LoVo (cell line): ENCODE results near the gene SMARCC2.

Source experiments
- DNase-seq: peaks from one replicate; pipeline ENCODE4 v3.0.0-alpha.2; 2016; ENCODE audit warnings: low spot score

The SMARCC2 gene

DNA sequence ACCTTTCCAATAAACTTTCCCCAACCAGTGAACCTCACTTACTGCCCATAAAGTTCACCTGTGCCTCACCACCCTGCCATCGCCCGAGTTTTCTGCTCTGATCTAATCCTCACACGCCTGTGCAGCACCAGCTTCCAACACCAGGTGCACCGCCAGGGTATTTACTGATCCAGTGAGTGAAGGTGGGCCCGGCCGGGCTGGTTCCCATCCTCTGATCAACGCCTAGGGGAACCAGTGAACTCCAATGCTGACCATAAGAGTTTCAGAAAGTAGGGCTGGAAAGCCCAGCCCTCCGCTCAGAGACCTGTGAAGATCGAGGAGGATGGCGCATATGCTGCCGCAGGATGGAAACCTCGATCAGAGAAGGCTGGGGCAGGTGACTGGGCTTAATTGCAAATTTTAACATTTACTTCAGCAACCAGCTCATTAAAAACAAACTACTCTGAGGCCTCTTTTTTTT lies 37.6 kb downstream of the SMARCC2 start:
- peak; percentile 82 for DNase-seq

DNA sequence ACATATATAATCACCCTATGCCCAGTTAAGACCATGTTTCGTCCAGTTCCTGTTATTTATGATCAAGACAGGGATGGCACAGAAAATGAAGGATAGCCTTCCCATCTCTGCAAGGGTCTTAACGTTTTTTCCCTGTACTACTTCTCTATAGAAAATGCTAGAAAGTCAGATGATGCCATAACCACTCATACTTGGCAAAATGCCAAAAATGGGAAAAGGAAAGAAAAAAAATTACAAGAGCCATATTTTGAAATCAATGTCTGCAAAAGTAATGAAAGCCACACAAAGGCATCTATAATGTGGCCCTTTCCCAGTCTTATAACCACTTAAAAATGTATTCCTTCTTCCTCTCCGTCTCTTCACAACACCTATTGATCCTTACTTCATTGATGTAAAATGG lies 38.7 kb downstream of the SMARCC2 start:
- no peak for DNase-seq

DNA sequence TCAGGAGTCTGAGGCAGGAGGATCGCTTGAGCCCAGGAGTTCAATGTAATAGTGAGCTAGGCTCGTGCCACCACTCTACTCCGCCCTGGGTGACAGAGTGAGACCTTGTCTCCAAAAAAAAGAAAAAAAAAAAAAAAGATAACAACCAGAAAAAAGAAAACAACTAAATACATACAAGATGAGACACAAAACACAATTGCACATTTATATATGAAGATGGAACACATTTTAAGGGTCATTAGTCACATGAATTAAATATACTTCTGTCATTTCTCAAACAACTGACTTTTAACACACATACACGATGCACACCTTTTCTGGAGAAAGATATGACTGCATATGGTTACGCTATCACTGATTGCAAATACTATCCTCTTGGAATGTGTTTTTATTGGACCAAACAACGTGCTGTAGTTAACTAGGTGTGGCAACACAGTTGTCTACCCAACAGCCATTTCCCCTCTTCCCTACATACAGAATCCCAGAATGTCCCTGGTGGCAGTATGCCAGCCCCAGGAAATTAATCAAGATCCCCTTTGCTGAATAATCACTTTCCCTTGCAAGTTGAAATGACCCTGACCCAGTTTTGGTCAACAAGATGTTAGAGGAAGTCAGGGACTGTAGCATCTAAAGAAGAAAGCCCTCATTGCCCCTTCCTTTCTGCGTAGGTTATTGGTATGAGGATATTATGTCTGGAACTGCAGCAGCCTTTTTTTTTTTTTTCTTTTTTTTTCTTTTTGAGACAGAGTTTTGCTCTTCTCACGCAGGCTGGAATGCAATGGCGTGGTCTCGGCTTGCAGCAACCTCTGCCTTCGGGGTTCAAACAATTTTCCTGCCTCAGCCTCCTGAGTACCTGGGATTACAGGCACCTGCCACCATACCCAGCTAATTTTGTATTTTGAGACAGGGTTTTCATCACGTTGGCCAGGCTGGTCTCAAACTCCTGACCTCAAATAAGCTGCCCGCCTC lies 42.5 kb downstream of the SMARCC2 start:
- DNase-seq = peak; percentile 77

DNA sequence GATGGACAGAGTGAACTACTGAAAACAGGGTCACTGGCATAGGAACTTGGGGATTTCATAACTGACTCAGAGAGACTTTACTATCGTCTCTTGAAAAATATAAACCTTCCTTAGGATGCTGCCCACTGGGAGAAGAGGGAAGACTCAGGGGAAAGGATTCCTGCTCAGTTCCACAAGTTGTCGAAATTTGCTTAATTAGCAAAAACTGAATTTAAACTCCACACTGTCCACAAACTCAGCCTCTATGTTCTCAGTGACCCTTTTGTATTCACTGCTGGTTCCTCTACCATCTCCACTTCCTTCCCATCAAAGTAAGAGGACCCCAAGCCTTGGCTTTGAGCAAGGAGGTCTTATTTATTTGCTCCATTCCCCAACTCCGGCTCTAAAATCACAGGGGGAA lies 44.1 kb downstream of the SMARCC2 start:
- no peak for DNase-seq

DNA sequence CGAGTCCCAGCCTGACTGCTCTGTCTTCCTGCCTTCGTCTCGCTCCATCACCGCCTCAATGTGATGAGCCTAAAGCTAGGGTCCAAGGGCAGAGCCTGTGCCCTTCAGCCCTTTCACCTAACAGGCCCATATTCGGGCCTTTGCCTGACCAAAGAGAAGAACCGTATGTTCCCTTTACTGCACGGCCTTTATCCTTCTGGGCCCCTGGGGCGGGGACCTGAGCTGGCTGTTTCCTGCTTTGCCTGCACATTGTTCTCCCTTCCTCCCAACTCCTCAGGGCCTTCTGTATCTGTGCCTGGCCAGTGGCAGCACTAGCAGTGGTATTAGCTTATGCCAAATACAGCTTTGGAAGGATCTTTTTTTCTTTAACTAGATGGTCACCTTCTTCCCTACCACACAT lies 45.4 kb downstream of the SMARCC2 start:
- no peak for DNase-seq

DNA sequence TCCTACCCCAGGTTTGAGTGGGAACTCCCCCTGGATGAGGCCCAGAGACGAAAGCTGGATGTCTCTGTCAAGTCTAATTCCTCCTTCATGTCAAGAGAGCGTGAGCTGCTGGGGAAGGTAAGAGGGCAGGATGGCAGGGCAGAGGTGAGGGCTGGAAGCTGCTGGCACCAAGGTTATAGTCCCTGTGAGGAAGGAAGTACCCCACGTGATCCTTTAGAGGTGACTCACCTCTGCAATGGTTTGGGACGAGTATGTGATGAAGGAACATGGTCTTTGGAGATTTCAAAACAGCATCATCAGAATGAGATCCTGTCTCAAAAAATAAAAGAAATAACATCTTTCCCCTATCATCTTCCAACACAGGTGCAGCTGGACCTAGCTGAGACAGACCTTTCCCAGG lies 46.1 kb downstream of the SMARCC2 start:
- no peak for DNase-seq

DNA sequence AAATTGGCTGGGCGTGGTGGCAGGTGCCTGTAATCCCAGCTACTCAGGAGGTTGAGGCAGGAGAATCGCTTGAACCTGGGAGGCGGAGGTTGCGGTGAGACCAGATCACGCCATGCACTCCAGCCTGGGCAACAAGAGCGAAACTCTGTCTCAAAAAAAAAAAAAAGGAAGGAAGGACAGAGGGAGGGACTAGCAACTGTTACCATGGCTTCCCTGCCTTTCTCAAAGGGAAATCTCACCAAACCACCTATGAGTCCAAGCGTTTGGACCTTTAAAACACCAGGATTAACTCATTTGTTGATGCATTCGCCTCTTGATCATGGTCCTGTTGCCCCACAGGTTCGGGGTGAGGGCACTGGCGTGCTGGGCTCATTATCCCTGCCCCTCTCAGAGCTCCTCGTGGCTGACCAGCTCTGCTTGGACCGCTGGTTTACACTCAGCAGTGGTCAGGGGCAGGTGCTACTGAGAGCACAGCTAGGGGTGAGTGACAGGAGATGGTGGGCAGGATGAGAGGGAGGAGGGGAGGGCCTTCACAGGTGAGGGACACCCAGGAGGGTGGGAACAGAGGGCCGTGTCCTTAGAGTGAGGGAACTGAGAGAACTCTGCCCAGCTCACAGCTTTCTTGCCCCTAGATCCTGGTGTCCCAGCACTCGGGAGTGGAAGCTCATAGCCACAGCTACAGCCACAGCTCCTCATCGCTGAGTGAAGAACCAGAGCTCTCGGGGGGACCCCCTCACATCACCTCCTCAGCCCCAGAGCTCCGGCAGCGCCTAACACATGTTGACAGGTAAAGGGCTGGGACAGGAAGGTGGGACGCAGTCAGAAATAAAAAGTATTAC lies 47.1 kb downstream of the SMARCC2 start:
- DNase-seq = no peak

DNA sequence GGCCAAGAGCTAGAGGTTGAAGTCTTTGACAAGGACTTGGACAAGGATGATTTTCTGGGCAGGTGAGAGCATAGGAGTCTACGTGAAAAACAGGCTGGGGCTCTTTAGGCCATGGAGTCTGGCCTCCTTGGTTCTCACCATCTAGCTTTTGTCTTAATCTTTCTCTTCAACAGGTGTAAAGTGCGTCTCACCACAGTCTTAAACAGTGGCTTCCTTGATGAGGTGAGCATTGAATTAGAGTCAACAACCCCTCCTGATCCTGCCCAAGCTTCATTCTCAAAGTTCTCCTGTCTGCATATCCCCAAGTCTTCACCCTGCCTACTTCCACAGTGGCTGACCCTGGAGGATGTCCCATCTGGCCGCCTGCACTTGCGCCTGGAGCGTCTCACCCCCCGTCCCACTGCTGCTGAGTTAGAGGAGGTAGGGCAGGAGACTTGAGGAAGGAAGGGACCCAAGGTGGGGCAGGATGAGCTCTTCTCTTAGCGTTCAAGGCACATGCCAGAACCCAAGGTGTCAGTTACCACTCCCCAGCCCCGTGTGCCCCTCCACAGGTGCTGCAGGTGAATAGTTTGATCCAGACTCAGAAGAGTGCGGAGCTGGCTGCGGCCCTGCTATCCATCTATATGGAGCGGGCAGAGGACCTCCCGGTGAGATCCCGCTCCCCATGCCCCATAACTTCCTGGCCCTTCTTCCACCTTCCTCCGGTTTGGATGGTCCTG lies 51.3 kb downstream of the SMARCC2 start:
- DNase-seq = no peak

DNA sequence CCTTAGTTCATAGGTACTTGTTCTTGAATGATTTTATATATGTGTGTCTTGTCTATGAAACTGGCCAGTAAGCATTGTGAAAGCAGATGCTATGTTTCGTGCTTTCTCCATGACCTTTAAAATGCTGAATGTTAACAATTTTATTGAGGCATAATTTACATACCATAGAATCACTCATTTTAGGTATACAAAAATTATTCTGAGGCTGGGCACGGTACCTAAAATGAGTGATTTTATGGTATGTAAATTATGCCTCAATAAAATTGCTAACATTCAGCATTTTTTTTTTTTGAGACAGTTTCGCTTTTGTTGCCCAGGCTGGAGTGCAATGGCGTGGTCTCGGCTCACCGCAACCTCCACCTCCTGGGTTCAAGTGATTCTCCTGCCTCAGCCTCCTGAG lies 54.4 kb downstream of the SMARCC2 start:
- DNase-seq = no peak

DNA sequence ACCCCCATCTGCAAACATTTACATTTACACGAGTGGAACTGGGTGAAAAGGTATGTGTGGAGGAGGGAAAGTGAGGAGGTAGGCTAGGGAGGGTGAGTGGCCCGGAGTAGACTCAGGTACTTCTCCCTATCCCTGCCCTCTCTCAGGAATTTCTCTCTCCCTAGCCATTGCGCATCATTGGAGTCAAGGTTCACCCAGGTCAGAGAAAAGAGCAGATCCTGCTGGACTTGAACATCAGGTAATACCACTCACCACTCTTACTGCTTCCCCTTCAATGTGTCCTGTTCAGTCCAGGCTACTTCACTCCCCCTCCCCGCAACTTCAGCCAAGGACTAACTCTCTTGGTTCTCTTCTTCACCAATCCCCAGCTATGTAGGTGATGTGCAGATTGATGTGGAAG lies 58.4 kb downstream of the SMARCC2 start:
- no peak for DNase-seq

DNA sequence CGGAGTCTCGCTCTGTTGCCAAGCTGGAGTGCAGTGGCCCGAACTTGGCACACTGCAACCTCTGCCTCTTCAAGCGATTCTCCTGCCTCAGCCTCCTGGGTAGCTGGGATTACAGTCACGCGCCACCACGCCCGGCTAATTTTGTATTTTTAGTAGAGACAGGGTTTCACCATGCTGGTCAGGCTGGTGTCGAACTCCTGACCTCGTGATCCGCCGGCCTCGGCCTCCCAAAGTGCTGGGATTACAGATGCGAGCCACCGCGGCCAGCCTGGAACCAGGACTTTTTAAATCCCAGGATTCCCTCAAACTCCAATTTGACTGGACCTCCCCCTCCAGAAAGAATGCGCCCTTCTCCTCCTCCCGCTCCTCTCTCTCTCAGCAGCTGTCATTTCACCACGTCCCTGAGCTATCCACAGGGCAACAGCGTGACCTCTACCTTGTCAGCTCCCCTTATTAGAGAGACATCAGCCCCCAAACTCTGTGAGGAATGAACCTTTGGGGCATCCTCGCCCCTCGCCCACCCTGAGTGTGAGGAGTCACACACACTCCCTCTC lies 59.3 kb downstream of the SMARCC2 start:
- DNase-seq = no peak

DNA sequence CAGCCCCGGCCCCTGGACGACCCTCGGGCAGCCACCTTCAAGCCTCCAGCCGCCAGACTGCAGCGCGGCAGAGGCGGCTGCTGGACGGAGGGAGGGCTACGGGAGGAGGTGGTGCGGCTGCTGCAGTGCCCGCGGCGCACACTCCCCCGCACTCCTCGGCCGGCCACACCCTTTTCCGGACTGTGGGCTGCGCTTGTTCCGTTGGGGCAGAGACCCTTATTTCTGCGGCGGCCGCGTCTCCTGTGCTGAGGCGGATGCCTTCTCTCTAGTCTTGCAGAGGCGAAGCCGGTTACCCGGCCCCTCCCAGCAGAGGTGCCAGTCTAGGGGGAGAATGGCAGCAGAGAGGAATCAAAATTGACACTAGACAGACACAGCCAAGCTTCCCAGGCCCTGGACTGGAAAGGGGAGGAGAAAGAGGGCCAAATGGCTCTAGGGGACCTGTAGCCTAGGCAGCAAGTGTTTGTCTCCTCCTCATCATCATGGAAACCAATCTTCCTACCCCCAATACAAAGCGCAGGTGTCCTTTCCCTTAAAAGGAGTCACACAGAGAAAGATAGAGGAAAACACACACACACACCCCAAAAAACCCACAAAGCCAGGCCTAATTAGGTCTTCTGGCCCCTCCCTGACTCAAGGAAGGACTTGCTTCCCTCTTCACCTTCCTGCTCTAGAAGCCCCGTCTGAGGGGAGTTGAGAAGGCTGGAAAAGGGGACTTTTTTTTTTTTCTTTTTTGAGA lies 59.9 kb downstream of the SMARCC2 start:
- DNase-seq = peak; percentile 52

DNA sequence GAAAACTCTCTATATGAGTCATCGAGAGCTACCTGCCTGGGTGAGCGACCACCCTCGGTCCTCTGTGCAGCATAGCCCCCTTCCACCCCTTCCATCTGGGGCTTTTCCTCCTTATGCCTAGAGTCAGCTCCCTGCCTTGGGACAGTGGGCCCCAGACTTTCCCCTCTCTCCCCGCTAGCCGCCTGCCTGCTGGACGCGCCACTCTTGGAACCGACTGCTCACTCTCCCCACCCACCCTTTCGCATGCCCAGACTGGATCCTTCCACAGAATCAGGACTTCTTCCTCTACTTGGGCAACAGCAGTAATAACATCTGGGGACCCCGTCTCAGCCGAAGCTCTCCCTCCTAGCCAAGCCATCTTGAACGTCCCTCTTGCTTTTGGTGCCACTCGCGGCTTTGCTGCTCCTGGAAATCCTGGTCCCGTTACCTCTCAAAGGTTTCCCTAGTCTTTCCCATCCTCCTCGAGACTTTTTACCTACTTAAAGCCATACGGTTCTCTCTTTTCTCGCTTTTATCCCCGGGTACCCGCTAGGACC lies 60.5 kb downstream of the SMARCC2 start:
- no peak for DNase-seq

DNA sequence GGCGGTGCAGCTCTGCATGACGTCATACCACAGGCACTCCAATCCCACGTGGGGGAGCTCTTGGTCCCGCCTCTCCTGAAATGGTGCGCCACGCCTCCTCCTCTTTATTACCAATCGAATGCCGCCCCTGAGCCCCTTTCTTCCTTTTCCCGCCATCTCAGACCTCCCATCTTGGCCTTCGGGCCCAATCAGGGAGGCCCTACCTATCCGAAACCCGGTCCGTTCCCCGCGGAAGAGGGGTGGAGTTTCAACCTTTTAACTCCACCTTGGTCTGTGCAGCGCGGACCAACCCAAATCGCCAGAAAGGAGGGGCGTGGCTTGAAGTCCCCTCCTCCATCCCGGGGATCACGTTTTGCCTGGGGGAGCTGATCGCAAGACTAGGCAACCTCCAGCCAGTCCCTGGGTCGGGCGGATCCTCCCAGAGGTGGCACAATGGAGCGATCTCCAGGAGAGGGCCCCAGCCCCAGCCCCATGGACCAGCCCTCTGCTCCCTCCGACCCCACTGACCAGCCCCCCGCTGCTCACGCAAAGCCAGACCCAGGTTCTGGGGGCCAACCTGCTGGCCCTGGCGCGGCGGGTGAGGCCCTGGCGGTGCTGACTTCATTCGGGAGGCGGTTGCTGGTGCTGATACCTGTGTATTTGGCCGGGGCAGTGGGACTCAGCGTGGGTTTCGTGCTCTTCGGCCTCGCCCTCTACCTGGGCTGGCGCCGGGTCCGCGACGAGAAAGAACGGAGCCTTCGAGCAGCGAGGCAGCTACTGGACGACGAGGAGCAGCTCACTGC lies 61.2 kb downstream of the SMARCC2 start, which contains the start of gene ESYT1:
Gene ESYT1, plus strand, starts transcription at position 380 of the 782 bp plus-strand sequence. Its CDS starts 53 bp downstream, at position 433.
- peak; percentile 100 for DNase-seq

DNA sequence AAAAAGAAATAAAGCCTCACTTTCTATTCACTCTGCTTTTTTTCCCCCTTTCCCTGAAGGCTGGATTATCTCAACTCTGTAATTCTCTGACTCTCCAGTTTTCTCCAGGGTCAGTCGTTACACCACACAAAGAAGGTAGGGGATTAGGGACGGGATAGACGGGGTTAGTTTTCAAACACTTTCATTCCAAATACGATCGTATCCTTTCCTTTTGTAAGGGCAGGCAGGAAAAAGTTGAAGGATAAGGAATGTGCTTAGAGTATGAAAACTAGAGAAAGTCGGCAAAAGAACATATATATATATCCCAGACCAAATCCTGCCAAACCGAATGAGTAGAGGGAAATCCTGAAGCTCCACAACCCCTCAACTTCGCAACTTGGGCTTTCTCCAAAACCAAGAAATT lies 61.8 kb downstream of the SMARCC2 start:
- no peak for DNase-seq

DNA sequence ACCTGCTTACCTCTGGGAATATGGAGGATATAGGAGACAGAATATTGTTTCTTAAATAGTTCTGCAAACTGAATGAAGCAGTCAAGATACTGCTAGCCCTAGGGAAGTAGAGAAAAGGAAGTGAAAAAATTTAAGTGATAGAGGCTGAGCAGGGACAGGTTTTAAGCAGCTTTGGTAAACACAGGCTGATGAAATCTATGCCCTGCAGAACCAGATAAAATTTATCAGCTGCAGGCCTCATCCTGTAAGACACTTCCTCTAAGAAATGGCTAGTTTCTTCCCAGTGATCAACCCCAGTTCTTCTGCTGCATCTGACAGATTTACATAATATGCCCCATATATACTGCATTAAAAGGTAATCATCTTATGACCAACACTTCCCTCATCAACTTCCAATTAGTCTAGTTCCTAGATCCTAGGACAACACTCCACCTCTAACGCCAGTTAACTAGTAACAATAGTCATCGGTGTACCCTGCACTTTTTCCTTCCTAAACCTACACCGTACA lies 62.5 kb downstream of the SMARCC2 start:
- DNase-seq = no peak

DNA sequence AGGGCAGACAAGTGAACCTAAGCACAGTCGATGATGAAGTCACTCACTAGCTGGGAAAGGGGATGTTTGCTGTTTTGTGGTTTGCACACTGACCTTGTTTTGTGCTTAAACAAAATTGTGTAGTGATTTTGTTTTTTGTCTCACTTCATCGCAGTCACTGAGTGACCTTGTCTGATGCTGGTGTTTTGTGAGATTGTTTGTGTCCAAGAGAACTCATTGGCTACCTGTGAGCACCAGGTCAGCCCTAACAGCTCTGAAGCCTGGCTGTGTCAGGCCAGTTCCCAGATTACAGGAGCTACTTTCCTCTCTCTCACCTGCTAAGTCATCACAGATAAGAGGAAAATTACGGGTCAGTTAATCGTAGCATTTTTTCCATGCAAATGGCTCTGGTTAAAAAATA lies 65.2 kb downstream of the SMARCC2 start:
- no peak for DNase-seq

DNA sequence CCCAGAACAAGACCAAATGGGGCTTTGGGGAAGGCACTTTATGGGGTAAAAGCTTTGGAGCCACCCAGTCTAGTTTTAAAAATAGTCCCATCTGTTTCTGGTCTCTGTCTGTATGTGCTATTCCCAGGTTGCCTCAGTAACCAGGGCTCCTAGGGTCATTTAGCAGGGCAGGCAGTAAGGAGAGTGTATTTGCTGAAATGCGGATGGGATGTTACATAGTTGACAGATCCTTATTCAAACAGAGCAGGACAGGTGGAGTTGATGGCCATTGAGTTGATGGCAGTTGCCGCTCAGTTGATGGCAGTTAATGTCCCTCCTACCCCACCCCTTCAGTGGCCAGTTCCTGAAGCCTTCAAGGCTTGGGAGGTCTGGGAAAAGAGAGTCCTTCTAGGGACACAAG lies 66.6 kb downstream of the SMARCC2 start:
- no peak for DNase-seq

DNA sequence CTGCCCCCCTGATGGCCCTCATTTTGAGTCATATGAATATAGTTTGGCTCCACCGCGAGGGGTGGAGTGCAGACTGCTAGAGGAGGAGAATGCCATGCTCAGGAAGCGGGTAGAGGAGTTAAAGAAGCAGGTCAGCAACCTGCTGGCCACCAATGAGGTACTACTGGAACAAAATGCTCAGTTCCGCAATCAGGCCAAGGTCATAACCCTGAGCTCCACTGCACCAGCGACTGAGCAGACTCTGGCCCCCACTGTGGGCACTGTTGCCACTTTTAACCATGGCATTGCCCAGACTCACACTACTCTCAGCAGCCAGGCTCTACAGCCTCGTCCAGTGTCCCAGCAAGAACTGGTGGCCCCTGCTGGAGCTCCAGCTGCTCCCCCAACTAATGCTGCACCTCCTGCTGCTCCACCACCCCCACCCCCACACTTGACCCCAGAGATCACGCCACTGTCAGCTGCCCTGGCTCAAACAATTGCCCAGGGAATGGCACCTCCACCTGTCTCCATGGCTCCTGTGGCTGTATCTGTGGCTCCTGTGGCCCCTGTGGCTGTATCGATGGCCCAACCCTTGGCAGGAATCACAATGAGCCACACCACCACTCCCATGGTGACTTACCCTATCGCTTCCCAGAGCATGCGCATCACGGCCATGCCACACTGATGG lies 67.9 kb downstream of the SMARCC2 start:
- DNase-seq = no peak
